Measurements from ENCODE around the gene PLOD1.
"Not testable (repeated sequence)": the region's sequence is repeated elsewhere in the genome, so short reads cannot be mapped to it uniquely, and the experiment has no call there.

Gene PLOD1

DNA sequence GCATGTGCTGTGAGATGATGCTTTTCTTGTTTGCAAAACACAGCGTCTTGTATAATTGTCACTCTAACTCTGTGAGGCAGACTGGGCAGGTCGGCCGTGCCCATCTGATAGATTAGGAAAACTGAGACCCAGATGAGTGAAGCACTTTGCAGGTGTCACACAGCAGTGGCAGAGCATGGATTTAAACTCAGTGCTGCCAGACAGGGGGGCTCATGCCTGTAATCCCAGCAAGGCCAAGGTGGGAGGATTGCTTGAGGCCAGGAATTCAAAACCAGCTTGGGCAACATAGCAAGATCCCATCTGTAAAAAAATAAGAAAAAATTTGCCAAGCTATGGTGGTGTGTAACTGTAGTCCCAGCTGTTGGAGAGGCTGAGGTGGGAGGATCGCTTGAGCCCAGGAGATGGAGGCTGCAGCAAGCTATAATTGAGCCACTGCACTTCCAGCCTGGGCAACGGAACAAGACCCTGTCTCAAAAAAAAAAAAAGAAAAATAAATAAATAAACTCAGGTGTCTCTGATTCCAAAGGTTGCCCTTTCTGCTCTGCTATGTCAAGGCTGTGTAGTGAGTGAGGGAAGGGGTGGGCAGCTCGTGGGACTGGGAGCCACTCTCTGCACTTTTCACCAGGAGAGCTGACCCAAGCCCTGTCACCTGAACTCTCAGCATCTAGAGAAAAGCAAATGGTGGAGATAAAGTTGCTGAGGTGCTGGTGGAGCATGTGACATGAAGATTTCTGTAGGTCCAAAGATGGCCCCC is 42.9 kb upstream of the PLOD1 start:
- no peak for DNase-seq (ENCODE audit: low read depth)
- TF ChIP-seq, protein P1, sequence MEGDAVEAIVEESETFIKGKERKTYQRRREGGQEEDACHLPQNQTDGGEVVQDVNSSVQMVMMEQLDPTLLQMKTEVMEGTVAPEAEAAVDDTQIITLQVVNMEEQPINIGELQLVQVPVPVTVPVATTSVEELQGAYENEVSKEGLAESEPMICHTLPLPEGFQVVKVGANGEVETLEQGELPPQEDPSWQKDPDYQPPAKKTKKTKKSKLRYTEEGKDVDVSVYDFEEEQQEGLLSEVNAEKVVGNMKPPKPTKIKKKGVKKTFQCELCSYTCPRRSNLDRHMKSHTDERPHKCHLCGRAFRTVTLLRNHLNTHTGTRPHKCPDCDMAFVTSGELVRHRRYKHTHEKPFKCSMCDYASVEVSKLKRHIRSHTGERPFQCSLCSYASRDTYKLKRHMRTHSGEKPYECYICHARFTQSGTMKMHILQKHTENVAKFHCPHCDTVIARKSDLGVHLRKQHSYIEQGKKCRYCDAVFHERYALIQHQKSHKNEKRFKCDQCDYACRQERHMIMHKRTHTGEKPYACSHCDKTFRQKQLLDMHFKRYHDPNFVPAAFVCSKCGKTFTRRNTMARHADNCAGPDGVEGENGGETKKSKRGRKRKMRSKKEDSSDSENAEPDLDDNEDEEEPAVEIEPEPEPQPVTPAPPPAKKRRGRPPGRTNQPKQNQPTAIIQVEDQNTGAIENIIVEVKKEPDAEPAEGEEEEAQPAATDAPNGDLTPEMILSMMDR (IDR thresholded peaks at IDR 0.05; ENCODE audit: low read depth, low read length) = no peak
- no peak for TF ChIP-seq MYC (IDR thresholded peaks at IDR 0.05; ENCODE audit: low read depth, low read length)
- TF ChIP-seq POLR2A (IDR thresholded peaks at IDR 0.05; ENCODE audit: extremely low read depth, insufficient read length) = no peak
- no peak for TF ChIP-seq MAX (IDR thresholded peaks at IDR 0.05; ENCODE audit: low read depth, low read length)

GRCh38 chr1:11893907-11894251 is 40.6 kb upstream of the PLOD1 start:
- no peak overlapping the region for H3K4me3 ChIP-seq (ENCODE audit: low read depth, low read length)
- TF ChIP-seq MYC (IDR thresholded peaks at IDR 0.05; ENCODE audit: low read depth, low read length) = no peak
- TF ChIP-seq MAX (IDR thresholded peaks at IDR 0.05; ENCODE audit: low read depth, low read length) = peak; percentile 49
- TF ChIP-seq, protein P1 (IDR thresholded peaks at IDR 0.05; ENCODE audit: low read depth, low read length) = peak; percentile 98
- peak; percentile 58 for DNase-seq (ENCODE audit: low read depth)

More for the DNA sequence above, 42.9 kb upstream of the PLOD1 start:
- no peak overlapping the region for H3K4me3 ChIP-seq (ENCODE audit: low read depth, low read length)

DNA sequence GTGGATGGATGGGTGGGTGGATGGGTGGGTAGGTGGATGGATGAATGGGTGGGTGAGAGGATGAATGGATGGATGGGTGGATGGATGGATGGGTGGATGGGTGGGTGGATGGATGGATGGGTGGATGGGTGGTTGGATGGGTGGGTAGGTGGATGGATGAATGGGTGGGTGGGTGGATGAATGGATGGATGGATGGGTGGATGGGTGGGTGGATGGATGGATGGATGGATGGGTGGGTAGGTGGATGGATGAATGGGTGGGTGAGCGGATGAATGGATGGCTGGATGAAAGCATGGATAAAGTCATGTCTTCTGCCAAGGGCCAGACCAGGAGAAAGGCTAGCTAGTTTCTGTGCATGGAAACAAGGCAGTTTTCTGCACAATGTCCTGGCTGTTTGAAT is 40.0 kb upstream of the PLOD1 start:
- not testable (repeated sequence) for DNase-seq (ENCODE audit: low read depth); H3K4me3 ChIP-seq (ENCODE audit: low read depth, low read length)

- H3K4me3 ChIP-seq (ENCODE audit: low read depth, low read length) = no peak overlapping the region
- no peak for DNase-seq (ENCODE audit: low read depth)
- no peak for TF ChIP-seq MAX (IDR thresholded peaks at IDR 0.05; ENCODE audit: low read depth, low read length)
- TF ChIP-seq MYC (IDR thresholded peaks at IDR 0.05; ENCODE audit: low read depth, low read length) = no peak
- no peak for TF ChIP-seq POLR2A (IDR thresholded peaks at IDR 0.05; ENCODE audit: extremely low read depth, insufficient read length)
- TF ChIP-seq, protein P1 (IDR thresholded peaks at IDR 0.05; ENCODE audit: low read depth, low read length) = no peak
Measured at GRCh38 chr1:11898086-11898785, 36.3 kb upstream of the PLOD1 start.

- no peak overlapping the region for H3K4me3 ChIP-seq (ENCODE audit: low read depth, low read length)
- TF ChIP-seq, protein P1 (IDR thresholded peaks at IDR 0.05; ENCODE audit: low read depth, low read length) = no peak
- TF ChIP-seq MAX (IDR thresholded peaks at IDR 0.05; ENCODE audit: low read depth, low read length) (no peak), MYC (IDR thresholded peaks at IDR 0.05; ENCODE audit: low read depth, low read length) (no peak)
- no peak for DNase-seq (ENCODE audit: low read depth)
Measured at GRCh38 chr1:11898831-11899467, 35.6 kb upstream of the PLOD1 start.

GRCh38 chr1:11901446-11901845 is 33.1 kb upstream of the PLOD1 start:
- not testable (repeated sequence) for H3K4me3 ChIP-seq (ENCODE audit: low read depth, low read length); DNase-seq (ENCODE audit: low read depth)
